Measurements from ENCODE around the gene HIPK3.
"Not testable (repeated sequence)": the region's sequence is repeated elsewhere in the genome, so short reads cannot be mapped to it uniquely, and the experiment has no call there.

HIPK3 gene

DNA sequence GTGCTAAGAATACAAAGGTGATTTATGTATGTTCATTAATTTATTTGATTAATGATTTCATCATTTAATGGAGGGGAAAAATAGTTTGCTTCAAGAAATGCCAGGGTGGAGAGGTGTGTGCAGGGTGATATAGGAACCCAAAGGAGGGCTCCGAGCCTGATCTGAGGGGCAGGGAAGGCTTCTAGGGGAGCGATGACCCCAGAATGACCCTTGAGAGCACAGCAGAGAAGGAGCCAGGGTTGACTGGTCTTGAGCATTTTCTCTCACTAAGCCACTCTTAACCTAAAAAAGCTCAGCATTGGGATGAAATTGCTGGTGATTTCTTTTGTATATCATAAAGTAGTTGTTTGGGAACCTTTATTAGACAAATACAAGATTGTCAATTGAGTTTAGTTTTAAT lies 35.1 kb downstream of the HIPK3 start:
- Histone ChIP-seq H3K4me1 (ENCODE audit: control insufficient read depth, insufficient read depth, low read length) (peaks cover 15% of the 10 kb centered on the region), H3K4me3 (ENCODE audit: low read length) (no peak overlapping the region), H3K27me3 (ENCODE audit: control insufficient read depth, insufficient read depth, low read length) (no peaks in the 10 kb centered on the region), H3K9ac (ENCODE audit: low read length) (no peak overlapping the region), H3K36me3 (ENCODE audit: control insufficient read depth, insufficient read depth, low read length) (peaks cover 2% of the 10 kb centered on the region), H3K27ac (ENCODE audit: low read depth, low read length) (no peak overlapping the region)

- H3K4me1 ChIP-seq (ENCODE audit: control insufficient read depth, insufficient read depth, low read length), result peaks cover 15% of the 10 kb centered on the region
- H3K36me3 ChIP-seq (ENCODE audit: control insufficient read depth, insufficient read depth, low read length), result no peaks in the 10 kb centered on the region
- no peak overlapping the region for H3K9ac ChIP-seq (ENCODE audit: low read length)
- no peak overlapping the region for H3K4me3 ChIP-seq (ENCODE audit: low read length)
- H3K27ac ChIP-seq (ENCODE audit: low read depth, low read length), result no peak overlapping the region
- H3K27me3 ChIP-seq (ENCODE audit: control insufficient read depth, insufficient read depth, low read length), result no peaks in the 10 kb centered on the region
Measured at GRCh38 chr11:33294224-33294623, 37.0 kb downstream of the HIPK3 start.

GRCh38 chr11:33294797-33295196 lies 37.6 kb downstream of the HIPK3 start:
- H3K4me3 ChIP-seq (ENCODE audit: low read length), result no peak overlapping the region
- peaks cover 15% of the 10 kb centered on the region for H3K4me1 ChIP-seq (ENCODE audit: control insufficient read depth, insufficient read depth, low read length)
- no peaks in the 10 kb centered on the region for H3K27me3 ChIP-seq (ENCODE audit: control insufficient read depth, insufficient read depth, low read length)
- no peaks in the 10 kb centered on the region for H3K36me3 ChIP-seq (ENCODE audit: control insufficient read depth, insufficient read depth, low read length)
- H3K9ac ChIP-seq (ENCODE audit: low read length), result no peak overlapping the region
- no peak overlapping the region for H3K27ac ChIP-seq (ENCODE audit: low read depth, low read length)

GRCh38 chr11:33296695-33297094 lies 39.5 kb downstream of the HIPK3 start:
- Histone ChIP-seq H3K9ac (ENCODE audit: low read length) (no peak overlapping the region), H3K4me1 (ENCODE audit: control insufficient read depth, insufficient read depth, low read length) (peaks cover 7% of the 10 kb centered on the region), H3K4me3 (ENCODE audit: low read length) (no peak overlapping the region), H3K27me3 (ENCODE audit: control insufficient read depth, insufficient read depth, low read length) (no peaks in the 10 kb centered on the region), H3K36me3 (ENCODE audit: control insufficient read depth, insufficient read depth, low read length) (no peaks in the 10 kb centered on the region), H3K27ac (ENCODE audit: low read depth, low read length) (no peak overlapping the region)

DNA sequence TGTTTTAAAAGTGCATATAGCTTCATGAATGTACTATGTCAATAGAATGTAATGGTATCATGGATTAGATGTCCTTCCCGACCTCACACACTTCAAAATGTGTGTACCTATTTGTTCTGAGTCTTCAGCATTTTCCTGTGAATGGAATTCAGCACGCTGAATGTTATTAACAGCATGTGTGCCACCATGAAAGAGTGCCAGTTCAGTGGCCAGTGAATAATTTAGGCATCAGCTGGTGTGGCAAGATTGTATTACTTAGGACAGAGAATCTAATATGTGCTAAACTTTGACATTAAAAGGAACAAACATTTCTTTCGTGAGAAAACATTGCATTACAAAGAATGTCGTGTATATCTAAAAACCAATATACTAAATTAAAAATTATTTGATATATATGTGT lies 46.4 kb downstream of the HIPK3 start:
- Histone ChIP-seq H3K9ac (ENCODE audit: low read length) (no peak overlapping the region), H3K4me1 (ENCODE audit: control insufficient read depth, insufficient read depth, low read length) (peaks cover 3% of the 10 kb centered on the region), H3K27ac (ENCODE audit: low read depth, low read length) (no peak overlapping the region), H3K4me3 (ENCODE audit: low read length) (no peak overlapping the region), H3K36me3 (ENCODE audit: control insufficient read depth, insufficient read depth, low read length) (no peaks in the 10 kb centered on the region), H3K27me3 (ENCODE audit: control insufficient read depth, insufficient read depth, low read length) (no peaks in the 10 kb centered on the region)

- H3K27me3 ChIP-seq (ENCODE audit: control insufficient read depth, insufficient read depth, low read length); H3K4me1 ChIP-seq (ENCODE audit: control insufficient read depth, insufficient read depth, low read length); H3K27ac ChIP-seq (ENCODE audit: low read depth, low read length); H3K36me3 ChIP-seq (ENCODE audit: control insufficient read depth, insufficient read depth, low read length); H3K9ac ChIP-seq (ENCODE audit: low read length); H3K4me3 ChIP-seq (ENCODE audit: low read length): not testable (repeated sequence)
Measured at GRCh38 chr11:33306821-33307220, 49.6 kb downstream of the HIPK3 start.

DNA sequence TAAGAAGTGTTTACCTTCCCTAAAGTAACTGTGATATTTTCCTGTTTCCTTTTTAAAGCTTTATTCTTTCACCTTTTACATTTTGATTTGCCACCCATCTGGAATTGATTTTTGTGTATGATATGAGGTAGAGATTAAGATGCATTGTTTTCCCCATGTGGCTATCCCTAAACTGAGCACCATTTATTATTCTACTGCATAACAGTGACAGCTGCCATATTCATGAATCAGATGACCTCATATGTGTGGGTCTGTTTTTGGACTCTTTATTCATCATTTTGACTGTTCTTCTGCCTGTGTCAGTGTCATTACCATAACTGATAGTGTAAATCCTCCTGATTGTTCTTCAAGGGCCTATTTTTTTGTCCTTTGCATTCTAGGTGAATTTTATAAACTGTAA lies 50.8 kb downstream of the HIPK3 start:
- no peak overlapping the region for H3K9ac ChIP-seq (ENCODE audit: low read length)
- H3K4me1 ChIP-seq (ENCODE audit: control insufficient read depth, insufficient read depth, low read length), result peaks cover 3% of the 10 kb centered on the region
- no peaks in the 10 kb centered on the region for H3K27me3 ChIP-seq (ENCODE audit: control insufficient read depth, insufficient read depth, low read length)
- no peak overlapping the region for H3K27ac ChIP-seq (ENCODE audit: low read depth, low read length)
- H3K4me3 ChIP-seq (ENCODE audit: low read length), result no peak overlapping the region
- no peaks in the 10 kb centered on the region for H3K36me3 ChIP-seq (ENCODE audit: control insufficient read depth, insufficient read depth, low read length)

- Histone ChIP-seq H3K27me3 (ENCODE audit: control insufficient read depth, insufficient read depth, low read length) (no peaks in the 10 kb centered on the region), H3K9ac (ENCODE audit: low read length) (no peak overlapping the region), H3K27ac (ENCODE audit: low read depth, low read length) (no peak overlapping the region), H3K36me3 (ENCODE audit: control insufficient read depth, insufficient read depth, low read length) (no peaks in the 10 kb centered on the region), H3K4me3 (ENCODE audit: low read length) (no peak overlapping the region), H3K4me1 (ENCODE audit: control insufficient read depth, insufficient read depth, low read length) (peaks cover 2% of the 10 kb centered on the region)
Measured at GRCh38 chr11:33309118-33309517, 51.9 kb downstream of the HIPK3 start.

- H3K27ac ChIP-seq (ENCODE audit: low read depth, low read length), result no peak overlapping the region
- peaks cover 2% of the 10 kb centered on the region for H3K4me1 ChIP-seq (ENCODE audit: control insufficient read depth, insufficient read depth, low read length)
- no peaks in the 10 kb centered on the region for H3K27me3 ChIP-seq (ENCODE audit: control insufficient read depth, insufficient read depth, low read length)
- H3K9ac ChIP-seq (ENCODE audit: low read length), result no peak overlapping the region
- H3K36me3 ChIP-seq (ENCODE audit: control insufficient read depth, insufficient read depth, low read length), result no peaks in the 10 kb centered on the region
- H3K4me3 ChIP-seq (ENCODE audit: low read length), result no peak overlapping the region
Measured at GRCh38 chr11:33310720-33311500, 53.7 kb downstream of the HIPK3 start.

DNA sequence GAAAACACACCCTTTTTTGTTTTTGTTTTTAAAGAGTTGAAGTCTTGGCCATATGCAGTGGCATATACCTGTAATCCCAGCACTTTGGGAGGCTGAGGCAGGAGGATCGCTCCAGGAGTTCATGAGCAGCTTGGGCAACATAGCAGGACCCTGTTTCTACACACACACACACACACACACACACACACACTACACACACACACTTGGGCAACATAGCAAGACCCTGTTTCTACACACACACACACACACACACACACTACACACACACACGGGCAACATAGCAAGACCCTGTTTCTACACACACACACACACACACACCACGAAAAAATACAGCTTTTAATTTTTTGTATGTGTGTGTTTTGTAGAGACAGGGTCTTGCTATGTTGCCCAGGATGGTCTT lies 54.5 kb downstream of the HIPK3 start:
- H3K36me3 ChIP-seq (ENCODE audit: control insufficient read depth, insufficient read depth, low read length), result no peaks in the 10 kb centered on the region
- H3K9ac ChIP-seq (ENCODE audit: low read length), result no peak overlapping the region
- no peak overlapping the region for H3K27ac ChIP-seq (ENCODE audit: low read depth, low read length)
- H3K27me3 ChIP-seq (ENCODE audit: control insufficient read depth, insufficient read depth, low read length), result no peaks in the 10 kb centered on the region
- no peak overlapping the region for H3K4me3 ChIP-seq (ENCODE audit: low read length)
- peaks cover 2% of the 10 kb centered on the region for H3K4me1 ChIP-seq (ENCODE audit: control insufficient read depth, insufficient read depth, low read length)

GRCh38 chr11:33315822-33316221 lies 58.6 kb downstream of the HIPK3 start:
- H3K9ac ChIP-seq (ENCODE audit: low read length), result no peak overlapping the region
- H3K36me3 ChIP-seq (ENCODE audit: control insufficient read depth, insufficient read depth, low read length), result no peaks in the 10 kb centered on the region
- peaks cover 2% of the 10 kb centered on the region for H3K4me1 ChIP-seq (ENCODE audit: control insufficient read depth, insufficient read depth, low read length)
- H3K27me3 ChIP-seq (ENCODE audit: control insufficient read depth, insufficient read depth, low read length), result no peaks in the 10 kb centered on the region
- no peak overlapping the region for H3K4me3 ChIP-seq (ENCODE audit: low read length)
- H3K27ac ChIP-seq (ENCODE audit: low read depth, low read length), result no peak overlapping the region

DNA sequence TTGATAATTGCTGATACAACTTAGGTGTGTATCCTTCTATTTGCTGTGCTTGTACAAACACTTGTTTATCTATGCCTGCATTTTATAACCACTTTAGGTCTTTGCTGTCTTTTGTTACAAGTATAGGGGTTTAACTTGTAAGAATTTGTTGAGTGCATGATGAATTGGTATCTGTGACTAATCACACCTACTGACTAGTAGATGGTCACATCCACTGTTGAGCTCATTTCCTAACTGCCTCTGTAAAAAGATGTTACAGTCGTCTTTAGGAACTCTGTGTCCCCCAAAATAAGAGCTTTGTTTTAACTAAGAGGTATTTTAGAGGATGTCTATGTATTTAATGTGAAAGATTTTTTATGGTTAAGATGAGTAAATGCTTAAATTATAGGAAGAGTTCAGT lies 60.5 kb downstream of the HIPK3 start:
- Histone ChIP-seq H3K27me3 (ENCODE audit: control insufficient read depth, insufficient read depth, low read length) (no peaks in the 10 kb centered on the region), H3K9ac (ENCODE audit: low read length) (no peak overlapping the region), H3K4me1 (ENCODE audit: control insufficient read depth, insufficient read depth, low read length) (peaks cover under 1% of the 10 kb centered on the region), H3K27ac (ENCODE audit: low read depth, low read length) (no peak overlapping the region), H3K4me3 (ENCODE audit: low read length) (no peak overlapping the region), H3K36me3 (ENCODE audit: control insufficient read depth, insufficient read depth, low read length) (no peaks in the 10 kb centered on the region)

- Histone ChIP-seq H3K4me1 (ENCODE audit: control insufficient read depth, insufficient read depth, low read length) (no peaks in the 10 kb centered on the region), H3K27ac (ENCODE audit: low read depth, low read length) (no peak overlapping the region), H3K36me3 (ENCODE audit: control insufficient read depth, insufficient read depth, low read length) (no peaks in the 10 kb centered on the region), H3K9ac (ENCODE audit: low read length) (no peak overlapping the region), H3K27me3 (ENCODE audit: control insufficient read depth, insufficient read depth, low read length) (no peaks in the 10 kb centered on the region), H3K4me3 (ENCODE audit: low read length) (no peak overlapping the region)
Measured at GRCh38 chr11:33320016-33320813, 63.0 kb downstream of the HIPK3 start.
